GM21360 (cell line): Measurements from ENCODE around the gene ZNF277.
"Not testable (repeated sequence)": the region's sequence is repeated elsewhere in the genome, so short reads cannot be mapped to it uniquely, and the experiment has no call there.

ENCODE experiments used
- ATAC-seq: cut with Tn5 transposase; IDR thresholded peaks from one replicate; pipeline ENCODE4 v1.9.1; 2021; ENCODE audit warnings: mild to moderate bottlenecking, moderate library complexity; ENCODE audit not compliant: unreplicated experiment

Gene ZNF277

DNA sequence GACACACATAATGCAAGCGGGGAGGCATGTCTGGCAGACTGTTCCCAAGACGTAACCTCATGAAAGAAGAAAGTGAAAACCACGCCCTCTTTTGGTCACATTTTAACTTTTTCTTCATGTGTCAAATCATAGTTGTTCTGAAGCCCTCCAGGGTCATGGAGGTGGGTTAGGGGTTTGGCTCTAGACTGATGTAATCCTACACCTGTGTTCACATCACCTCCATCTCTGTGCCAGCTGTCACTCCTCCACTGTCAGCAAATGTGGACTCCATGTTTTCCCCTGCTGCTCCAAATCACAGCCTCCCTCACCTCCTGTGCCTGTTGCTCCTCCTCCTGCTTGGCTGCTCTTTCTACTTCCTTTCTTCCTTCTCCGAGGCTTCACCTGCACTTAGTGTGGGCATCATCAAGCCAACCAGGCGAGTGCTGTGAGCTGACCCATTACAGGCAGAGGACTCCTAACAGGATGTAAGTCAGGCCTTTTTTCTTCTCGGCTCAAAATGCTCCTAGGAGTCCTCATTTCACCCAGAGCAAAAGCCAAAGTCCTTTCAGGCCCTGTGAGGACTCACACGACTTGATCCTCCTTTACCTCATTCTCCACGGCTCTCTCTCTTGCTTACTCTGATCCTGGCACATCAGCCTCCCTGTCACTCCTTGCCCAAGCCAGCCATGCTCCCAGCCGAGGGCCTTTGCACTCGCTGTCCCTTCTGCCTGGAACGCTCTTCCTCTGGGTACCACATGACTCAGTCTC lies 177.3 kb downstream of the ZNF277 start:
- ATAC-seq, result no peak

DNA sequence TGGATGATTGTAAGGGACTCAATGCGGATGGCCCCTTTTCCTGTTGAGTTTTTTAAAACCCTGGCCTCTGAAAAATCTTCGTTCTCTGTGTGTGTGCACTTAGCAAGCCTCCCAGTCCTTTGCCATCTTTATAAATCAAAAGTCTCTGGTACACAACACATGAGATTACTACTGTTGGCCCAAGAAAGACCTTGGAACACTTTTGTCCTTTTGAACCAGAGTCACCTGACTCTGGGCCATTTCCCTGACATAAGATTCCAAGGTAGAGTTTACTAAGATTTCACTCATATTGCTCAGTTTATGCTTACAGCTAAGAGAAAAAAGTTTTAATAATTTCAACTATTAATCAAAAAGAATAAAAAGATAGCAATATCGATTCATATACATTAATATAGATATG lies 179.0 kb downstream of the ZNF277 start:
- ATAC-seq, result no peak

DNA sequence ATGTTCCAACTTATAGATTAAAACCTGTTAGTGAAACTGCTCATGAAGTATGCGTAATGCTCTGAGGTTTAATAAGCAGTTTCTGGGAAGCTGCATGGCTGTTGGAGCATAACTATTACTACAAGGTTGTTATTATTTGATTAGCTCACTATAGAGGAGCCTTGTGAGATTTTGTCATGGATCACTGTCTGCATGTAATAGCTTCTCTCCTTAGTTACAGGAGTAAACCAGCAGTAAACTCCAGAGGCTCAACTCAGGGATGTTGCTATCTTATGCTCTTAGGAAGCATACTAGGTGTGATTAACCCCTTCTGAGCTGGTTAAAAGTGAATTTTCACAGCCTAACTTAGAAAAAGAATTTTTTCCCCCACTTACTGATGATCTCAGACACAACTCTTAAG lies 180.1 kb downstream of the ZNF277 start:
- ATAC-seq, result no peak

DNA sequence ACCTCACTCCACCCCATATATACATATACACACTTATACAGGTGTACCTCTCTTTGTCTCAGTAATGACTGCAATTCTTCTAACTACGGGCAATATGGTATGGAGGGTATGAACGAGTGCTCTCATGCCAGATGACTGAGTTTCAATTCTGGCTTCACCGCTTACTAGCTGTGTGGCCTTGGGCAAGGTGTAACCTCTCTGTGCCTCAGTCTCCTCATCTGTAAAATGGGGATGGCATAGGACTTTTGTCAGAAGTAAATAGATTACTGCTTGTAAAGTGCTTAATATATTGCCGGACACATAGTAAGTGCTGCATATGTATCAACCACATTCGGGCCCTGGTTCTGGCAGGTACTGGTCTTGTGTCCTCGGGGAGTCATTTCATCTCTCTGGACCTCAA lies 183.7 kb downstream of the ZNF277 start:
- ATAC-seq, result no peak

DNA sequence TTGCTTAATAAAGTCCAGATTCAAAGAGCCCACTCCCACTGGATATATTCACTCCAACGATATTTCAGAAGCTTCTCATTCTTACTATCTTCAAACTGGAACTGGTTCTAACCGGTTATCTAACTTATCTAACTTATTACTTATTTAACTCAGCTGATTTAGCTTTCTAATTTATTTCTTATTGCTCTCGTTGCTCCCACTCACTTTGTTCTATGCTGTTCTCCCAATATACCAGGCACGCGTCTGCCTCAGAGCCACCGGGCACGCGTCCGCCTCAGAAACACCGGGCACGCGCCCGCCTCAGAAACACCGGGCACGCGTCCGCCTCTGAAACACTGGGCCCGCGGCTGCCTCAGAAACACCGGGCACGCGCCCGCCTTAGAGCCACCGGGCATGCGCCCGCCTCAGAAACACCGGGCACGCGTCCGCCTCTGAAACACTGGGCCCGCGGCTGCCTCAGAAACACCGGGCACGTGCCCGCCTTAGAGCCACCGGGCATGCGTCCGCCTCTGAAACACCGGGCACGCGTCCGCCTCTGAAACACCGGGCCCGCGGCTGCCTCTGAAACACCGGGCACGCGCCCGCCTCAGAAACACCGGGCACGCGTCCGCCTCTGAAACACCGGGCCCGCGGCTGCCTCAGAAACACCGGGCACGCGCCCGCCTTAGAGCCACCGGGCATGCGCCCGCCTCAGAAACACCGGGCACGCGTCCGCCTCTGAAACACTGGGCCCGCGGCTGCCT lies 184.8 kb downstream of the ZNF277 start:
- ATAC-seq, result not testable (repeated sequence)

DNA sequence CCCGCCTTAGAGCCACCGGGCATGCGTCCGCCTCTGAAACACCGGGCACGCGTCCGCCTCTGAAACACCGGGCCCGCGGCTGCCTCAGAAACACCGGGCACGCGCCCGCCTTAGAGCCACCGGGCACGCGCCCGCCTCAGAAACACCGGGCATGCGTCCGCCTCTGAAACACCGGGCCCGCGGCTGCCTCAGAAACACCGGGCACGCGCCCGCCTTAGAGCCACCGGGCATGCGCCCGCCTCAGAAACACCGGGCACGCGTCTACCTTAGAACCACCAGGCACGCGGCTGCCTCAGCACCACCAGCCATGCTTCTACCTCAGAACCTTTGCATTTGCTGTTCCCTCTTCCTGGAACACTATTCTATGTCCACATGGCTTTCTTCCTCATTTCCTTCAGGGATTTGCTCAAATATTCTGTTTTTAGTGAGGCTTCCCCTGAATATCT lies 185.4 kb downstream of the ZNF277 start:
- ATAC-seq, result not testable (repeated sequence)
